GM19043 (cell line): Measurements from ENCODE around the gene ADCK1.
"Not testable (repeated sequence)": the region's sequence is repeated elsewhere in the genome, so short reads cannot be mapped to it uniquely, and the experiment has no call there.

Experiments used
- ATAC-seq: cut with Tn5 transposase; IDR thresholded peaks from one replicate; pipeline ENCODE4 v1.9.1; 2021; ENCODE audit warnings: low read depth; ENCODE audit not compliant: unreplicated experiment

Gene ADCK1

DNA sequence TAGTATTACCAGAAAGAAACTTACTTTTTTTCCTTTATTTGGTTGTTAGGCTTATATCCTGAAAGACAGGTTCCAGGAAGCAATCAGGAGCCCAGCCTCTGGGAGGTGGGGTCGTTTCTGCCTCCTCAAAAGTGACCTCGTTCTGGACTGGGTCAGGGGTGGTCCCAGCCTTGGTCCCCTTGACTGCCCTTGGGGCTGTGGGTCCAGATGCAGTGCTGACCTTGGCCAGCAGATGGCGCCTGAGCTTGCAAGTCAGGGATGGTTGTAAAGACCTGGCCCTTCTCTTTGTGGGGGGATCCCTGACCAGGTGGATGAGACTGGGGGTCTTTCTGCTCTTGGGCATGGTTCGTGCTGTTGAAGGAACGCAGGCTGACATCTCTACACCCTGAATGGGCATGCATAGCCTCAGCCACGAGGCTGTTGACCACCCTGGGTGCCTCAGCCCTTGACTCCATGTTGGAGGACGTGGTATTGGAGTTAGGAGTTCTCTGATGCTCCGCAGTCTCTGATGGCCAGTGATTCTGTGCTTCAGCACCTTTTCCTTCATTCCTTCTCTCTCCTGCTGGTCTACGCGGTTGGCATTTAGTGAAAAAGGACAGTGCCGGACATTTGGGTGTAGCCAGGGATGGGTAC, 62.4 kb downstream of the ADCK1 start:
- no peak for ATAC-seq

DNA sequence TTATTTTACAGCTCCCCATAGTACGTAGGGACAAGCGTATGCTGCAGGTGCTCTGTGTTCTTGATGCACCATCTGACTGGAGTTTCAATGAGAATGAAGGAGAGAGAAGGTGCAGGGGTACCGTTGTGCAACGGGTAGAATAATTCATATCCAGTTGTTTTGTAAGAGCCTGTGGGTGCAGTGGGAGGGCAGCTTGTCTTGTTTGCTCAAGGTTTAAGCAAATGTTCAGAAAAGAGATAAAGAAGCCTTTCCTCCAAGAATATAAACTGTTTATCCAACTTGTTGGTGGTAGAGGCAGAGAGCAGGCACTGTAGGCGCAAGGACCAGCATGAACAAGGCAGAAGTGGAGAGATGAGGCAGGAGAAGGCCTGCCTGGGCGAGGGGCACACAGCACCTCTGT, 64.2 kb downstream of the ADCK1 start:
- no peak for ATAC-seq

DNA sequence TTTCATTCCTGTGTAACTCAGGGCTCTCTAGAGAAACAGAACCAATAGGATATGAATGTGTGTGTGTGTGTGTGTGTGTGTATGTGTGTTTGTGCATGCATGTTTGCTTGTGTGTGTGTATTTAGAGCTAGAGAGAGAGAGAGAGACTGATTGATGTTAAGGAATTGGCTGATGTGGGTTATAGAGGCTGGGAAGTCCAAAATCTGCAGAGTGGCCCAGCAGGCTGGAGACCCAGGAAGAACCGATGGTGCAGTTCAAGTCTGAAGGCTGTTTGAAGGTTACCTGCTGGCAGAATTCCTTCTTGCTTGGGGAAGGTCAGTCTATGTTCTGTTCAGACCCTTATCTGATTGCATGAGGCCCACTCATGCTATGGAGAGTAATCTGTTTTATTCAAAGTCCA, 64.7 kb downstream of the ADCK1 start:
- ATAC-seq = no peak

DNA sequence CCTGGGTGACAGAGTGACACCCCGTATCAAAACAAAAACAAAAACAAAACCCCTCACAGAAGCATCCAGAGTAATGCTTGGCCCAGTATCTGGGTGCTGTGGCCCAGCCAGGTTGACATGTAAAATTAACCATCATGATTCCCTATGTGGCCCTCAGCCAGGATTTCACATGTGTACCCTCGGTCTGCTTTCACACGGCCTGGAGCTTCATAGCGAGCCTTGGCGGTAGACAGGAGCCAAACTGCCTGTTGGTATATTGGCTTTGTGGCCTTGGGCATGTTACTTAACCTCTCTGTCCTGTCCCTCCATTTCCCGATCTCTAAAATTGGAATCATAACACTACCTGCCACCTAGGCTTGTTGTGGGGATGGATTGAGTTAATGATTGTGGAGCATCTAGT, 65.5 kb downstream of the ADCK1 start:
- no peak for ATAC-seq

DNA sequence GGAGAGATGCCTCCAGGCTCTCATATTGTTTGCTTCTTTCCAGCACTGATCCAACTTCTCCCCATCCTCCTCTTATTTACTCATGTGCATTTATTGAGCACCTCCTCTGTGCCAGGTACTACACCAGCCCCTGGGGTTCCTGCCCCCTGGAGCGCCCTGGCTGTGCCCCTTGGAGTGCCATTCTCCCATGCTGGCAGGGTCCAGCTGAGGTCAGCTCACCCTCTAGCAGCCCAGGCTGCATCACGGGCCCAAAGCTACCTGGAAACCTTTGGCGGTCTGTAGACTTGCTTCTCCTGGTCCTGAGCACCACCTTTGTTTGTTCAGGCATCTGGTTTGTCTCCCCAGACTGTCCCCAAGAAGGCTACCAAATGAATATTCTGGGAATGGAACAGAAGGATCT, 67.0 kb downstream of the ADCK1 start:
- no peak for ATAC-seq

DNA sequence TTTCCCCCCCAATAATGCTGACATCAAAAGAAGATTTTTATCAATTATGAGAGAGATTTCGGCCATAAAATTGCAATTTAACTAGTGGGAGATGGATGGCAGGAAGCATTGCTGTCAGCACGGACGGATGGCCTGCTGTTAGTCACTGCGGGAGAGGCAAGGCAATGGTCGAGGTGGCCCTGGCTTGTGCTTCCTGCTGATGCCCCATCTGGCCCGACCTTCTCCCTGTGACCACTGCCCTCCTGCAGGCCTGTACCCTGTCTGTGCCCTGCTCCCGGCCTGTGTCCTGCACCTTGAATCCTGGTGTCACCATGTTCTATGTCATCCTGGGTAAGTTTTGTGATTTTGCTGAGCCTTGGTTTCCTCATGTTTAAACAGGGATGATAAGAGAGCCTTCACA, 67.6 kb downstream of the ADCK1 start:
- ATAC-seq = no peak

DNA sequence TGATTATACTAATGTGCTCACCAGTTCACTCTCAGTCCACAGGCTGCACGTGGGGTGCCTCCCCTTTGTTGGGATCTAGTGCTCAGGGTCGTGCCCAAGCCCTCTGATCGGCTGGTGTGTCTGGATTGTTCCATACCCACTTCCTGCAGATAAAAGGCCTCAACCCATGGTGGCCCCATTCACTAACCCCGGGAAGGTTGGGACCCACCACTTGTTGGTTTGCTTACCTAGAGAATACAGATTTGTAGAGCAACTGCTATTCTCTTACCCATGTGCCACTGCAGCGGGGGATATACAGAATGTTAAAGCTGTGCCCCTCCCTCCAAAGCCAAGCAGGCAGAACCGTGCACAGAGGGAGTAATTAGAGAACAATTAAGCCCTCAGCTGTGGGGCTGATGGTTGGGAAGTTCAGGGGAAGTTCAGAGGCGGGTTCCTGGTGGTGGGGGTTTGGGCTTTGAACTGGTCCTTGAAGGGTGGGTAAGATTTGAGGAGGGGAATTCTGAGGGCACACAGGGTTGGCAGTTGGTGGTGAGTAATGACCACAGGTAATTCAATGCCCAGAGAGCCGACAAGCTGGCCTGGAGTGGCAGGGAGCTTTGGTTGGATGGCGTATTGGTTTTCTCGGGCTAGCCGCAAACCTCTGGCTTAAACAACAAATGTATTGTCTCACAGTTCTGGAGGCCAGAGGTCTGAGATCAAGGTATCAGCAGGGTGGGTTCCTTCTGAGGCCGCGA, 68.8 kb downstream of the ADCK1 start:
- ATAC-seq = no peak

DNA sequence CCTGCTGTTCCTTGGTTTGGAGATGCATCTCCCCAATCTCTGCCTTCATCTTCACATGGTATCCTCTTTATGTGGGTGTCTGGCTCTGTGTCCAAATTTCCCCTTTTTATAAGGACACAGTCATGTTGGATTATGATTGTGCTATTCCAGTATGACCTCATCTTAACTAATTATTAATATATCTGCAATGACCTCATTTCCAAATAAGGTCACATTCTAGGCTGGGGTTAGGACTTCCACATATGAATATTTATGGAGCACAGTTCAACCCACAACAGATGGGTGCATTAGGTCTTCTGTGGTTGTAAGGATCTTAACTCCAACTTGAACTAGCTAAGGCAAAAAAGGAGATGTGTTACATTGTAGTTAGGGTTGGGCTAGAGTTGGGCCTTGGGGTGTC, 69.4 kb downstream of the ADCK1 start:
- no peak for ATAC-seq

DNA sequence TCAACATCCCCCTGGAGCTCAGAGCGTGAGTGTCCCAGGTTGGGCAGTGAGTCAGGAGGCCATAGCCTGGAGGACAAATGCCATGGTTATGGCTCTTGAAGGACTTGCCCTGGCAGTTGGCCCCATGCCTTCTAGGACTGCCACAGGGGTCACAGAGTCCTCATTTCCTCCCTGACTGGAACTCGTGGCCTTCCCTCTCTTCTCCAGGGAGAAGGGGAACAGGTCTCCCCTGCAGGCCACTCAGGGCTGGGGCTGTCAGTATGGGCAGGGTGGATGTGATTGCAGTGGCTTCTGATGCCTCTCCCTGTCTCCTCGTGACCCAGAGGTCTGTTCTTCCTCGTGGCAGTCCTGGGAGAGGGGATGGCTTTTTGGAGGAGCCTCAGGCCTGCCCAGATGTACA, 70.7 kb downstream of the ADCK1 start:
- no peak for ATAC-seq

DNA sequence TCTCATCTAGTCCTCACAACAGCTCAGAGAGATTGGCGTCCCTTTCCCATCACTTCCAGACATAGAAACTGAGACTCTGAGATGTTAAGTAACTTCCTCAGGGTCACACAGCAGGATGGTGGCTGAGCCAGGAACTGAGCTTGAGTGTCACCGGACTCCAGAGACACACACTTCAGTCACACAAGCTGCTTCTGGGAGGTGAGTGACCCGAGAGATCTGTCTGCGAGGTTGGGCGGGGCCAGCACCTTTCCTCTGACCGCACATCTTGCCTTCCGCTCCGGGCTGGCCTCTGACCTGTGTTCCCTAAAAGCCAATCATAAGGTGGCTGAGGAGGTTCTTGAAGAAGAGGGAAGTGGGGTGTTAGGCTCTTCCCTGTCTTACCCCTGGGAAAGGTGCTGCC, 72.2 kb downstream of the ADCK1 start:
- no peak for ATAC-seq

DNA sequence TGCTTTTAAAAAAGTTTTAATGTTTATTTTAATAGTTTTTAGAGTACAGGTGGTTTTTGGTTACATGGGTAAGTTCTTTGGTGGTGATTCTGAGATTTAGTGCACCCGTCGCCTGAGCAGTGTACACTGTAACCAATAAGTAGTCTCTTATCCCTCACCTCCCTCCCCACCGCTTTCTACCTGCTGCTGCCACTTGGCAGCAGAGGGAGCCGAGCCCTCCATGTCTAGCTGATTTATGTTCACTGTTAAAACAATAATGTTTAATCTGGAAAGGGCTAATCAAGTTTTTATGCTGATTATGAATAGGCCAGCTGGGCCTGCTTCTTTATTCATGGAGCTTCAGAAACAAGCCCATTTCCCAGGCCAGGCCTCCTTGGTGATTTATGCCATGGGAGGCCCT, 73.1 kb downstream of the ADCK1 start:
- ATAC-seq = no peak

DNA sequence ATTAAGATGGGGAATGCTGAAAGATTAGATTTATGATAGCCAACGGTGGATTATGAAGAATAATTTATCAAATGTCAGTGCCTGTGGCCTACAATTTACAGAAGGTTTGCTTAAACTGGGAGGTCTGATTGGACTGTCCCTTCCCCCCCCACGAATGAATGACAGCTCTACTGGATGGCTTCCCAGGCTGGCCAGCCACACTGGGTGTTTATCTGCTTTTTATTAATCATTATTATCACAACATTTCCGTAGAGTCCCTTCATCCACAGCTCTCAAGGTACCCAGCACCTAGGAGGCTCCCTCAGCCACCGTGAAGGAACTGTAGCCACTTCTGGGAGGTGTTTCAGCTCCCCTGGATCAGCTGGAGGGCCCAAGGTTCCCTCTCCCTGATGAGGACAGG, 78.9 kb downstream of the ADCK1 start:
- no peak for ATAC-seq

DNA sequence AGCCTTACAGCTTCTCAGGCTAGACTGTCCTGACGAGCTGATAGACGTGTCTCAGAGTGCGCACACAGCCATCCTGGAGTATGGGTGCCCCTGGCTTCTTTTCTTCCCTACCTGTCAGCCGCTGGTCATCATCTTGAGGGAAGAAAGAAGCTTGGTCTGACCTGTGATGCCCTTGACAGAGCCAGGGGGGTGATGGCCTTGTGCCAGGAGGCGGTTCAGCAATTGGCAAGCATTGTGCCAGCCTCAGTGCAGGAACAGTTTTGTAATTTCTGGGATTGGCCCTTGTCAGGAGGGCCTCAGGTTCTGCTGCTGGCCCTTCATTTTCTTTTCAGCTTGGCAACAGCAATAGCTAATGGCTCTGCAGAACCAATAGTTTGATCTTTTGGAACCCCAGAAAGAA, 80.1 kb downstream of the ADCK1 start:
- no peak for ATAC-seq

DNA sequence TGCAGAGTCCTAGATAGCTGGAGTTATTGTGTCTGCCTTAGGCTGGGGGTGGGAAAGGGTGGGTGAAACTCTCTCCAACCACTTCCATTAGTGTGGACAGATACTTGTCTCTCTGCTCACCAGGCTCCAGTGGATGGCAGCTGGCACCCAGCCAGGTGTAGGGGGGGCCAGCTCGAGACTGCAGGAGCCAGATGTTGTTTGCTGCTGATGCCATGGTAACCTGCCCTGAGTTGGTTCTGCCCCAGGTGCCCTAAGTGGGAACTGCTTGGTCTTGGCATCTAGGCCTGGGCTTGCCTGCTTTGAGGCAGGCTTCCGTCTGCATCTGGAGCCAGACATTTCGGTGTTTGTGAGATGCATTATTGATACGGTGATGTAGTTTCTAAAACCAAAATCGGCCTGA, 82.2 kb downstream of the ADCK1 start:
- no peak for ATAC-seq

DNA sequence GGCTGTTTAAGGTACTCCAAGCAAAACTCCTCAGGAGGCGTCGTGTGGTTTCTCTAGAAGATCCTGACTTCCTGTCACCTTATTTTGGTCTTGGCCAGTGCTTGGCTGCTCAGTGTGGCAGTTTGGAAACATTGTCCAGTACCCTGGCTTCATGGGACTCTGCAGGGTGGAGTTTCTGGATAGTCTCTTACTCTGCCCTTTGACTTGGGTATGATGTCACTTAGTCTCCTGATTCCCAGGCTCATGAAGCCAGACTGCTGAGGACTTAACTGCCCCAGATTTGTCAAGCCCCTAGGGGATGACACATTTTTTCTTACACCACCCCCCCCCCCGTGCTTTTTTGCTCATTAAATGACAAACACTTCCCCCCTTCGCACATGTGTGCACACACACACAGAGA, 82.7 kb downstream of the ADCK1 start:
- no peak for ATAC-seq

DNA sequence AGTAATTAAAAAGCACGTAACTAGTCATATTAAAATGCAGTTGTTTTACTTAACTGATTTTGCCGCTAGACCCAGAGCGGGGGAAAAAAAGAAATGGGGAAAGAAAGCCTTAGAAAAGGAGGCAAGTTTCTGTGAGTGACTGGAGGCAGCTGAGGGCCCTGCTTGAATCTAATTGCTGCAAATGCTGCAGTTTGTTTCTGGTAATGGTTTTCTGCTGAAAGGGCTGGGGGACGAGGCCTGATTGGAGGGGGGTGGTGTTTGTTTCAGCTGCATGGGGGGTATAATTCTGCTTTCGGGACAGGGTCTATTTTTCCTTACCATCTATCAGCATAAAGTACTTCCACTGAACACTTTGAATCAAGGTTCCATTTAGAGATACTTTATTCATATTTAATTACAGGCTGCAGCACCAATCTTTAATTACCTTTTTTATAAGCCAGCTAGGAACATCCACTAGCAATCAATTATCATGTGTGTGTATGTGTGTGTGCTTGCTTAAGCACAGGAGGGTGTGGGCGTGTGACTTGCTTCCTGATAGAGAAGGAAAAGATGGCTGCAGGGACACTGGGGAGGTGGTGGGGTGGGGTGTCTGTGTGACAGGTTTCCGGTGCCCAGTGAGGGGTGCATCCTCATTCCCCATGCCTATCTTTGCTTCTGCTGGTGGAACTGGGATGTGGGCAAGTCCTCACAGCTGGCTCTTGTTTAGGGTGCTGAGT, 83.4 kb downstream of the ADCK1 start:
- ATAC-seq = no peak

DNA sequence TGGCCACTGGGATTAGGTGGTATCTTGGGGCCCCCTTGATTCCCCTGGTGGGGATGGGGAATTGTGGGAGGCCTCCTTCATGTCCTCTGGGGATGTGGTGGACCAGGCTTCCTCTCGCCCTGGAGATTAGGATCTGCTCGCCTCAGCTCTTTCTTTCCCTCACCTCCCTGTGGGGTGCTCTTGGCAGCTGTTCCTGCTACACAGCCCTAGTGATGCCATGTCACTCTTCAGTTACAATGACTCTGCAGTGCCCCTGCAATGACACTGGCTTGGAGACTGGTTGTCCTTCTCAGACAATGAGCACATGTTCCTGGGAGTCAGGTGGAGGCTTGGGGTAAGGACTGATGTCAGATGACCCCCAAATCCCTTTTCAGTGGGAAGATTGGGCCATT, 83.9 kb downstream of the ADCK1 start:
- no peak for ATAC-seq

DNA sequence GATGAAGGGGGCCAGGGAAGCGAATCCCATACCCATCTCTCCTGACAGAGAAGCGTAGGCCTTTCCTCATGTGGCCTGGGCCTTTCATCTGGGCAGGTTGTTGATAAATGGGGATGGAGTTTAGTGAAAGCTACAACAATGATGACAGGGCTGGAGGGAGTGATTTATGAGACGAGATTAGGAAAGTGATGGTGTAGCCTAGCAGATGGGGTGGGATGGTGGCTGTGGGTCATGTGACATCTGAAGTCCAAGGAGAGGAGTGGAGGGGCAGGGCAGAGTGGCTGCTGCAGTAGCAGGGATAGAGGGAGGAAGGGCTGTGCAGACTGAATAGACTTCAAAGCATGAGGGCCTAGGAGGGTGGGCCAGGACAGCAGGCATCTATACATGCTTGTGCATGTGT, 85.5 kb downstream of the ADCK1 start:
- ATAC-seq = no peak

DNA sequence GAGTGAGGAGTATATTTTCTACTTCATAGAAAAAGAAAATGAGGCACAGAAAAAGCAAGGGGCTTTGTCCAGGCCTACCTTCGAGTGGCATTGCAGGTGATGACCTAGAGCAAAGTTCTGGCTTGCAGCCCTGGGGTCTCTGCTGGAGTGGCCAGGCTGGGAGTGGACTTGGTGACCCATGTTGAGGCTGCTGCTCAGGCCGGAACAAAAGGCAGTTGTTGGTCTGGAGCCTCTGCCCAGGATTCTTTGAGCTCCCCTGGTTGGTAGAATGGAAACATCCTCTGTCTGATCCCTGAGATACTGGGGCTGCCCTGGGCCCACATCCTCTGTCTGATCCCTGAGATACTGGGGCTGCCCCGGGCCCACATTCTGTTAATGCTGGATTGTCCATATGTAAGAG, 86.1 kb downstream of the ADCK1 start:
- no peak for ATAC-seq

DNA sequence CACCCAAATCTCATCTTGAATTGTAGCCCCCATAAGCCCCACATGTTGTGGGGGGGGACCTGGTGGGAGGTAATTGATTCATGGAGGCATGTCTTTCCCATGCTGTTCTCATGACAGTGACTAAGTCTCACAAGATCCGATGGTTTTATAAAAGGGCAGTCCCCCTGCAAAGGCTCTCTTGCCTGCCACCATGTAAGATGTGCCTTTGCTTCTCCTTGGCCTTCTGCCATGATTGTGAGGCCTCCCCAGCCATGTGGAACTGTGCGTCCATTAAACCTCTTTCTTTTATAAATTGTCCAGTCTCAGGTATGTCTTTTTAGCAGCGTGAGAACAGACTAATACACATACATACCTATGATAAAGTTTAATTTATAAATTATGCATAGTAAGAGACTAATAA, 89.0 kb downstream of the ADCK1 start:
- not testable (repeated sequence) for ATAC-seq

DNA sequence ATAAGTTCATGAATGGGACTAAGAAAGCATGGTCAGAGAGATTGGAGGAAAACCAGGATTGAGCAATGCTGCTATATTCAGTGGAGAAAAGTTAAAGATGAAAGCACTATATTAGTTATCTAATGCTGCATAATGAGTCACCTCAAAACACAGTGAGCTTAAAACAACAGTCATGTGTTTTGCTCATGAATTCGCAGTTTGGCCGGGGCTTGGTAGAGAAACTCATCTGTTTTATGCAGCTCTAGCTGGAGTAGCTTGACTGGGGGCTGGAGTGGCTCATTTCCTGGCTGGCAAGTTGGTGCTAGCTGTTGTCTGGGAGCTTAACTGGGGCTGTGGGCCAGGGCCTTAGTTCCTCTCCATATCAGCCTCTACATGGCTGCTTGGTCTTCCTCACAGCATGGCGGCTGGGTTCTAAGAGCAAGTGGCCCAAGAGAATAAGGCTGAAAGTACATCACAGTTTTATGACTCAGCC, 90.1 kb downstream of the ADCK1 start:
- no peak for ATAC-seq

DNA sequence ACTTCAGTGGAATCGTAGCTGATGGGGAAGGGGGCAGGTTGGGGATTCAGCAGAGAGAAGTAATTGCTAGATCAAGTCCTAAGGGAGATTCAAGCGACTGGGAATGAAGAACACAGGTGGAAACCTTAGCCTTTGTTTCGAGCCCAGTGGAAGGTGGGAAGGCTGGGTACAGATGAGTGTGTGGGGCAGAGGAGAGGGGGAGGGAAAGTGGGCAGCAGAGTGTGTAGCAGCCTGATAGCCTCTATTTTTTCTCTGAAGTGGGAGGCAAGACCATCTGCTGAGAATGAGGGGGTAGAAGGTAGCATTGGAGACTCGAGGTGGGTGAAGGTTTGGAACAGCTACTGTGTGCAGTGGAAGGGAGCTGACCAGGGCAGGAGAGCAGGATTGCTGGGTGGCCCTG, 91.0 kb downstream of the ADCK1 start:
- ATAC-seq = no peak
